Stimulated activated naive B cell treated with anti-CD40 and anti-IgM and Interleukin-4, amounts not matched to agents 10 μg/mL and 1 μg/mL and 100 μg/mL, for 72 hours (primary cell): Measurements from ENCODE around the gene TRIM32.

Experiments used
- ATAC-seq, 2 donors: fragments of 150-1000 bp; cut with Tn5 transposase; replicated peaks; 2 replicates each; pipeline ENCODE4 v1.10.0; 2021; ENCODE audit warnings: moderate library complexity in 1 of 2
- DNase-seq: peaks from one replicate; pipeline ENCODE4 v3.0.0; 2021
- H3K27ac Mint-ChIP-seq: one replicate; pipeline ENCODE4 v1.8.0; 2022; ENCODE audit warnings: mild to moderate bottlenecking, mixed read lengths
- H3K27me3 Mint-ChIP-seq, 2 donors: one replicate each; pipeline ENCODE4 v1.8.0; 2022; ENCODE audit warnings: mixed read lengths in 2 of 2
- H3K36me3 Mint-ChIP-seq, 2 donors: one replicate each; pipeline ENCODE4 v1.8.0; 2022; ENCODE audit warnings: mixed read lengths in 2 of 2, mild to moderate bottlenecking in 1 of 2
- H3K4me1 Mint-ChIP-seq, 2 donors: one replicate each; pipeline ENCODE4 v1.8.0; 2022; ENCODE audit warnings: mixed read lengths in 2 of 2, mild to moderate bottlenecking in 1 of 2
- H3K4me3 Mint-ChIP-seq, 2 donors: one replicate each; pipeline ENCODE4 v1.8.0; 2022; ENCODE audit warnings: mild to moderate bottlenecking in 2 of 2, mixed read lengths in 2 of 2, moderate library complexity in 1 of 2
- H3K9me3 Mint-ChIP-seq, 2 donors: one replicate each; pipeline ENCODE4 v1.8.0; 2022; ENCODE audit warnings: mixed read lengths in 2 of 2, mild to moderate bottlenecking in 1 of 2

The TRIM32 gene

DNA sequence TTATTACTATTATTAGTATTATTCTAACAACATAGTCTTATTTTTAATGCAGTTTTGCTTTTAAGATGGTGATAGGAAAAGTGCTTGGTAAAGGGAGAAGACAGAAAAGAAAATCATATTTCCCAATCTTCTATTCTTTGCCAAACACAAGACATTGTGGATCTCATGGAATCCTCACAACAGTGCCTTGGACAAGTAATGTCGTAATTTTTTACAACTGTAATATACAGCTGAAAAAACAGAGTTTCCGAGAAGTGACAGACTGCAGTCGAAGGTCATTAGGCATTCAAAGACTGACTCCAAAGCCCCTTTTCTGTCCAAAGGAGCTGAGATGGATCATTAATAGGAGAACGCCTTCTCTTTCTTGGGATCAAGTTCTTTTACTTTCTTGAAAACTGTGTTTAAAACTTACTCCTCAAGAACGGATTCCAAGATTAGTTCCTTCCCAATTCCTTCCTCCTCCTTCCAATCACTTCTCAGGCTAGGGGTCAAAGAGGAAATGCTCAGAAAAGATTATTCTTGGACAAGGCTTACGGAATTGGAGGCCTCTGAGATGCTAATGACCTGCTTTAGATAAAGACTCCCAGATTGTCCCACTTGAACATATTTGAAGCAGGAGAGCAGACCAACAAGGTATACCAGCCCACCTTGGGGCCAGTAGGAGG is 24.3 kb upstream of the TRIM32 start:
- Mint-ChIP-seq H3K27ac (no peak overlapping the region), H3K4me3 (no peak overlapping the region), H3K36me3 (no peaks in the 10 kb centered on the region), H3K27me3 (peaks cover 0 to 8% of the 10 kb centered on the region in 2 donors), H3K9me3 (no peaks in the 10 kb centered on the region), H3K4me1 (no peaks in the 10 kb centered on the region)
- no peak for ATAC-seq
- DNase-seq: no peak

DNA sequence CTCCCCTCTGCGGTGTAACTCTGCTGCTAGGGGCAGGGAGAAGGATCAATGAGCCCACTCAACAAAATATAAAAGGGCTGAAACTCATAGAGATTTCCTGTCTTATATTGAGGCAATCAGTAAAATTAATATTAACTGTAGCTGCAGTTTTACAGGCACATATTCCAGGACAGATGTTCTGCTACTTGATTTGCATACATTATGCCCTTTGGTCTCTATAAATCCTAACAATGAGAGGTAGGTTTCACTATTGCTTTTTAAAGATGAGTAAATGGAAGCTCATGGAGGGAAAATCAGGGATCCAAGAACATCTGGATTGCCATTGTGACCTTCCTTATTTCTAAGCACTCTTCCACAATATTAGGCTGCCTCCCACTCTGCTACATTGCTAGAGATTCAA is 23.5 kb upstream of the TRIM32 start:
- DNase-seq: no peak
- Mint-ChIP-seq H3K4me3 (no peak overlapping the region), H3K36me3 (no peaks in the 10 kb centered on the region), H3K9me3 (no peaks in the 10 kb centered on the region), H3K4me1 (no peaks in the 10 kb centered on the region), H3K27me3 (peaks cover 0 to 8% of the 10 kb centered on the region in 2 donors), H3K27ac (no peak overlapping the region)
- ATAC-seq: no peak

DNA sequence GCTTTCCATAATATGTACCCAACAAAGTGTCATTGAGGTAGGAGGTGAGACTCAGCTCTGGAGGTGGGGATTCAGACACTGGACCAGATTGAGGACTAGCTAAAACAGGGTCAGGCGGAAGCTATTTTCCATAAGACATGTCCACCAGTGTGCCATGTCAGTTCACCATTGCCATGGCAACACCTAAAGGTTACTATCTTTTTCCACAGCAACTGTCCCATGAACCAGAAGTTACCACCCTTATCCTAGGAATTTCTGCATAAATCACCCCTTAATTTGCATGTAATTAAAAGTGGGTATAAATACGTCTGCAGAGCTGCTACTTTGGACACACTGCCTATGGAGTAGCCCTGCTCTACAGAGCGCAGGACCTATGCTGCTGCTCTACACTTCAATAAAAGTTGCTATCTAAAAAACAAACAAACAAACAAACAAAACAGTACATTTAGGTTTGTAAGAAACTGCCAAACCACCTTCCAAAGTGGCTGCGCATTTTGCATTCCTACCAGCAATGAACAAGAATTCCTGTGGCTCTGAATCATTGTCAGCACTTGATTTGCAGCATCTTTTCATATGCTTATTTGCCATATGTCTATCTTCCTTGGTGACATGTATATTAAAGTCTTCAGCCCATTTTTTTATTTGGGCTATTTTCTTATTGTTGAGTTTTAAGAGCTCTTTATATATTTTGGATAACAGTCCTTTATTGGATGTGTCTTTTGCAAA is 18.0 kb upstream of the TRIM32 start:
- H3K36me3 Mint-ChIP-seq: peaks cover 9 to 13% of the 10 kb centered on the region in 2 donors

DNA sequence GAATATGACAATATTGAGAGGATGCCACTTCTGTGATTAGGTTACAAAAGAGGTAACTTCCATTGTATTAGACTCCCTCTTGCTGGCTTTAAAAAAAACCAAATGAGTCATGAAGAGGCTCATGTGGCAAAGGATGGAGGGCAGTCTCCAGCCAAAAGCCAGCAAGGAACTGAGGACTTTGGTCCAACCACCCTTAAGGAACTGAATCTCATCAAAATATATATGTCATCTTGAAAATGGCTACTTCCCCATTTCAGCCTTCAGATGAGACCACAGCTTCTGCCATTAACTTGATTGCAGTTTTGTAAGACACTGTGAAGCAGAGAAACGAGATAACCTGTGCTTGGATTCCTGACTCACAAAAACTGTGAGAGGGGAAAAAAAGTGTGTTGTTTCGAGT is 15.5 kb upstream of the TRIM32 start:
- Mint-ChIP-seq H3K4me3 (no peak overlapping the region), H3K27me3 (peaks cover 4 to 7% of the 10 kb centered on the region in 2 donors), H3K27ac (no peak overlapping the region), H3K9me3 (peaks cover 15 to 21% of the 10 kb centered on the region in 2 donors), H3K36me3 (peaks cover 9 to 25% of the 10 kb centered on the region in 2 donors), H3K4me1 (no peaks in the 10 kb centered on the region)
- ATAC-seq (peak; percentile 77 to 82), DNase-seq (peak; percentile 5)

More for the DNA sequence above, 18.0 kb upstream of the TRIM32 start:
- Mint-ChIP-seq H3K27ac (no peak overlapping the region), H3K9me3 (peaks cover 11 to 16% of the 10 kb centered on the region in 2 donors), H3K27me3 (peaks cover 0 to 4% of the 10 kb centered on the region in 2 donors), H3K4me3 (no peak overlapping the region), H3K4me1 (no peaks in the 10 kb centered on the region)
- DNase-seq: no peak
- ATAC-seq: no peak

DNA sequence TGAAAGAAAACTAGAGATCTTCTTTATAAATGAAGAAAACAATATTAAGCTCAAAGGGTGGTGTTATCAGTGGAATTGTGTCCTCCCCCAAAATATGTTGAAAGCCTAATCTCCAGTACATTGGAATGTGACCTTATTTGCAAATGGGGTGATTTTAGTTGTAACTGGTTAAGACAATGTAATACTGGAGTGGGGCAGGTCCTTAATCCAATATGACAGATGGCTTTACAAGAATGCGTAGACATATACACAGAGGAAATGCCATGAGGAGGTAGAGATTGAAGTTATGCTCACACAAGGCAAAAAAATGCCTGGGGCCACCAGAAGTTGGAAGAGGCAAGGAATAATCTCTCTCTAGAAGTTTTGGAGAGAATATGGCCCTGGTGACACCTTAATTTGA is 13.7 kb upstream of the TRIM32 start:
- Mint-ChIP-seq H3K4me3 (no peak overlapping the region), H3K36me3 (peaks cover 9 to 25% of the 10 kb centered on the region in 2 donors), H3K4me1 (no peaks in the 10 kb centered on the region), H3K27ac (no peak overlapping the region), H3K9me3 (peaks cover 15 to 21% of the 10 kb centered on the region in 2 donors), H3K27me3 (peaks cover 7 to 11% of the 10 kb centered on the region in 2 donors)
- ATAC-seq (no peak), DNase-seq (no peak)

DNA sequence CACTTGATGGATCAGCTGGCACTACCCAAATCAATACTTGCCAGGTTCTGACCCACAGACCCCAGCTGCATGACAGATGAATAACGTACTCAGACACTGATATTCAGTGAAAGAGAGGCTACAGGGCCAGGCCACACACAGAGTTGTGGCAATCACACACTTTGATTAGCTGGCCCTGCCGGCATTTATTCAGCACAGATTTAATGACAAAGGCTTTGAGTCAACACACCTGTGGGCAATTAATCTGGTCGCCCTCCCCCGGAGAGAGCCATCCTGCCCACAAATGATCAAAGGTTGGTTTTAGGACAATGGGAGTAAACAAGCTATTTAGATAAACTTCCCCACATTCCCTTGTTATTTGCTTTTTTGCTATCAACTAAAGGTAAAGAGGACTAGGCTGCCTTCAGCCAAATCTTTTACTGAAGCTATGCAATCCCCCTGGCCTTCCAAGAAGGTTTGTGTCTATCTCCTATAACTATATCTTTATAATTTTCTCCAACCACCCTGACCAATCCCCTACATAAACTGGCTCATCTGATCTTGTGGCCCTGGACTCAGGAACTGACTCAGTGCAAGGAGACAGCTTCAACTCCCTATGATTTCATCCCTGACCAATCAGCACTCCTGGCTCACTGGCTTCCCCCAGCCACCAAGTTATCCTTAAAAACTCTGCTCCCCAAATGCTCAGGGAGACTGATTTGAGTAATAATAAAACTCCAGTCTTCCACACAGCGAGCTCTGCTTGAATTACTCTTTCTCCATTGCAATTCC is 12.7 kb upstream of the TRIM32 start:
- H3K4me1 Mint-ChIP-seq: no peaks in the 10 kb centered on the region
- H3K36me3 Mint-ChIP-seq: peaks cover 9 to 25% of the 10 kb centered on the region in 2 donors
- no peak overlapping the region for H3K4me3 Mint-ChIP-seq
- H3K27me3 Mint-ChIP-seq: peaks cover 7 to 12% of the 10 kb centered on the region in 2 donors
- no peak for DNase-seq
- H3K9me3 Mint-ChIP-seq: peaks cover 15 to 21% of the 10 kb centered on the region in 2 donors
- H3K27ac Mint-ChIP-seq: no peak overlapping the region
- no peak for ATAC-seq

DNA sequence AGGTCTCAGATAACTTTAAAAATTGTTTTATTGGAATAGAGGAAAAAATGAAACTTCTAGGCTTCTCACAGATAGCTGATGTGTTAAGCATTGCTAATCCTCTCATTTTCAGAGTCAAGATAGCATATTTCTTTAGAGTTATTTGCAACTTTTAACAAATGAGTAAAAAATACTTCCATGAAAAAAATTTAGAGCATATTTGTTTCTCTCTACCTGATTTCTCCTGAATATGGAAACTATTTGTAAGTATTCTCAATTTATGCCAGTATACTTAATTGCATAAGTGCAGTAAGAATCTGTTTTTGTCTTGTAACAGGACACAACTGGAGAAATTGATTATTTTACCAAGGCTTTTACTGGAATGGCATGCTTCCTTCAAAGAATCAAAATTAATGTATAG is 3.6 kb upstream of the TRIM32 start:
- peaks cover 2 to 3% of the 10 kb centered on the region in 2 donors for H3K9me3 Mint-ChIP-seq
- peaks cover 18 to 23% of the 10 kb centered on the region in 2 donors for H3K4me1 Mint-ChIP-seq
- peaks cover 3 to 11% of the 10 kb centered on the region in 2 donors for H3K27me3 Mint-ChIP-seq
- no peak overlapping the region for H3K27ac Mint-ChIP-seq
- H3K36me3 Mint-ChIP-seq: peaks cover 4 to 6% of the 10 kb centered on the region in 2 donors
- DNase-seq (no peak), ATAC-seq (no peak)
- no peak overlapping the region for H3K4me3 Mint-ChIP-seq

DNA sequence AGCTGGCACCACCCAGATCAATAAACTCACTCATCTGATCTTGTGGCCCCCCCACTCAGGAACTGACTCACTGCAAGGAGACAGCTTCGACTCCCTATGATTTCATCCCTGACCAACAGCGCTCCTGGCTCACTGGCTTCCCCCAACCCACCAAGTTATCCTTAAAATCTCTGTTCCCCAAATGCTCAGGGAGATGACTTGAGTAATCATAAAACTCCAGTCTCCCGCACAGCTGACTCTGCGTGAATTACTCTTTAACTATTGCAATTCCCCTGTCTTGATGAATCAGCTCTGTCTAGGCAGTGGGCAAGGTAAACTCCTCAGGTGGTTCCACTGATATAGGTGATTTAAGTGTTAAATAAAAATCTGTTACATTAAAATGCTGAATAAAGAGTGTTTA is 1.9 kb upstream of the TRIM32 start:
- H3K36me3 Mint-ChIP-seq: peaks cover 4 to 6% of the 10 kb centered on the region in 2 donors
- peaks cover 28 to 36% of the 10 kb centered on the region in 2 donors for H3K4me1 Mint-ChIP-seq
- no peak for ATAC-seq
- DNase-seq: no peak
- H3K4me3 Mint-ChIP-seq: no peak overlapping the region
- H3K9me3 Mint-ChIP-seq: peaks cover 2 to 3% of the 10 kb centered on the region in 2 donors
- no peak overlapping the region for H3K27ac Mint-ChIP-seq
- H3K27me3 Mint-ChIP-seq: peaks cover 3 to 6% of the 10 kb centered on the region in 2 donors

DNA sequence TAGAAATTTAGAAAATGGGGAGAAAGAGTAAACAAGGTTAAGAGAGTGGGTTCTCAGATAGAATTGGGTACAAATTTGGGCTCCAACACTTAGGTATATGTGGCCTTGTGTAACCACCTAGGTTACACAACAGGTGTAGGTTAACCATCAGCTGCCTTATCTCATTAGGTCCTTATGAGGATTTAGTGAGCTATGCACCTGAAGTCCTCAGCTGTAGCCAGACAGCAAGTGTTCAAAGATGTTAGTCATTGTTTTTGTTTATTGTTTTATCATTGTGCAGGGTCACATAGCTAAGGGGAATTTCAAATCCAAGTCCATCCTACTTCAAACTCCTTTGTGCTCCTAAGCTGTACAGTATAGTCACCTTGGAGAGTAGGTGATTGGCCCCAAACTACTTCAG is 970 bp upstream of the TRIM32 start:
- Mint-ChIP-seq H3K4me1 (peaks cover 28 to 39% of the 10 kb centered on the region in 2 donors), H3K36me3 (peaks cover 4 to 6% of the 10 kb centered on the region in 2 donors), H3K4me3 (peak overlapping the region; percentile 87 to 88), H3K27ac (no peak overlapping the region), H3K9me3 (peaks cover 2 to 3% of the 10 kb centered on the region in 2 donors), H3K27me3 (peaks cover 3 to 6% of the 10 kb centered on the region in 2 donors)
- DNase-seq: no peak
- no peak for ATAC-seq

DNA sequence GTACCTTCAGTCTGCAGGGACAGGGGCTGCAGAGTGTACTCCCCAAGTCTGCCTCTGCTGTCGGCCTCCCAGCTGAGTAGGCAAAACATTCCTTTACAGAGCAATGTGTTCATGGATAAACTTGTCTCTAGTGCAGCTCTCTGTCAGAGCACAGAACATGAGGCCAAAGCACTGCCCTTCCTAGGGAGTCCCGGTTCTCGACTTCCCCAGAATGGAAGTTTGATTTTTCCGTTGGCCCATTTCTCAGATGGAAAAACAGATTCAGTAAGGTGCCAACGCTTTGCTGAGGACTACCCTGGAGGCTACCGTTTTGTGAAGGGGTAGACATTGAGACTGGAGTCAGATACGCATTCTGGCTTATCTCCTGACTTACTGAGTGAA is 422 bp upstream of the TRIM32 start:
- peak overlapping the region; percentile 87 to 88 for H3K4me3 Mint-ChIP-seq
- peak overlapping the region; percentile 81 for H3K27ac Mint-ChIP-seq
- H3K9me3 Mint-ChIP-seq: peaks cover 2 to 3% of the 10 kb centered on the region in 2 donors
- H3K27me3 Mint-ChIP-seq: peaks cover 3 to 6% of the 10 kb centered on the region in 2 donors
- ATAC-seq: peak; percentile 45 to 48
- H3K36me3 Mint-ChIP-seq: peaks cover 4 to 6% of the 10 kb centered on the region in 2 donors
- H3K4me1 Mint-ChIP-seq: peaks cover 30 to 44% of the 10 kb centered on the region in 2 donors
- peak; percentile 3 for DNase-seq

DNA sequence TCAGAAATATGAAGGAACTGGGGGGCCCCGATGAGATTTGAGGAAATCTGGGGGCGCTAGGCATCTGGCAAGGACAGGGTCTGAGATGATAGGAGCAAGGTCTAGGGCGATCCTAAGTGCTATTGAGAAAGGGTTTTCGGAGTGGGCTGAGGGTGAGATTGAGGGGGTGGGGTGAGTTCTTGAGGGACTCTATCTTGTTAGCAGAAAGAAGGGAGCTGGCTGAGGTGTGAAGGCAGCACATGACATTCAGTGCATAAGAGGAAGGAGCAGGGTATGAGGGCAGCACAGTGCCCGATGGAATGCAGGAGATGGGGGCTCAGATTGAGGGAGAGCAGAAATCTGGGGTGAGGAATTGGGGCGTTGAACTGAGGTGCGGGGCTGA is 640 bp downstream of the TRIM32 start:
- DNase-seq (no peak), ATAC-seq (no peak)
- peaks cover 2 to 3% of the 10 kb centered on the region in 2 donors for H3K9me3 Mint-ChIP-seq
- peaks cover 3 to 6% of the 10 kb centered on the region in 2 donors for H3K27me3 Mint-ChIP-seq
- peaks cover 38 to 55% of the 10 kb centered on the region in 2 donors for H3K4me1 Mint-ChIP-seq
- peak overlapping the region; percentile 81 for H3K27ac Mint-ChIP-seq
- peak overlapping the region; percentile 87 to 88 for H3K4me3 Mint-ChIP-seq
- peaks cover 4 to 6% of the 10 kb centered on the region in 2 donors for H3K36me3 Mint-ChIP-seq

DNA sequence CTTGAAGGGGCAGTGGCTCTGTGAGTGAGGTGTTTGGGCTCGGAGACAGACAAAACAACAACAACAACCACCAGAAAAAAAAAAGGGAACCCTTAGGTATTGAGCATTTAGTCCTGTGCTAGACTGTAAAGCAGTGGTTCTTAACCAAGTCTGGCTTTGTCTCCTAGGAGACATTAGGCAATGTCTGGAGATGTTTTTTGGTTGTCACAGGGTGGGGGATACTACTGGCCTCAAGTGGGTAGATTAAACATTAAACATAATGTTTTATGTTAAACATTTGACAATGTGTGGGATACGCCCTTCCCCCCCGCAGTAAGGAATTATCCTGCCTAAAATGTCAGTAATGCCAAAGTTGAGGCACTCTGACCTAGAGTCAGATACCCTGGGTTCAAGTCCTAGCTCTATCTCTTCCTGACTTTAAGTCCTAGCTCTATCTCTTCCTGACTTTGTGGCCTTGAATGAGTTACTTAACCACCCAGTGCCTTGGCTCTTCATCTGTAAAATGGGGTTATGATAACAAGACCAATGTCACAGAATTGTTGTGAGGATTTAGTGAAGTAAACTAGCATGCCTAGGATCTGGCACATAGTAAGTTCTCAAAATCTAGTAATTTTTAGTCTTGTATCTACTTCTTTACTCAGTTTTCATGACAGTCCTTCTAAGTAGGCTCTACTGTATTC is 1.8 kb downstream of the TRIM32 start:
- no peak overlapping the region for H3K27ac Mint-ChIP-seq
- no peak for DNase-seq
- peaks cover 41 to 55% of the 10 kb centered on the region in 2 donors for H3K4me1 Mint-ChIP-seq
- peaks cover 3 to 6% of the 10 kb centered on the region in 2 donors for H3K27me3 Mint-ChIP-seq
- peaks cover 4 to 6% of the 10 kb centered on the region in 2 donors for H3K36me3 Mint-ChIP-seq
- ATAC-seq: no peak
- H3K9me3 Mint-ChIP-seq: peaks cover 2 to 3% of the 10 kb centered on the region in 2 donors
- no peak overlapping the region for H3K4me3 Mint-ChIP-seq

DNA sequence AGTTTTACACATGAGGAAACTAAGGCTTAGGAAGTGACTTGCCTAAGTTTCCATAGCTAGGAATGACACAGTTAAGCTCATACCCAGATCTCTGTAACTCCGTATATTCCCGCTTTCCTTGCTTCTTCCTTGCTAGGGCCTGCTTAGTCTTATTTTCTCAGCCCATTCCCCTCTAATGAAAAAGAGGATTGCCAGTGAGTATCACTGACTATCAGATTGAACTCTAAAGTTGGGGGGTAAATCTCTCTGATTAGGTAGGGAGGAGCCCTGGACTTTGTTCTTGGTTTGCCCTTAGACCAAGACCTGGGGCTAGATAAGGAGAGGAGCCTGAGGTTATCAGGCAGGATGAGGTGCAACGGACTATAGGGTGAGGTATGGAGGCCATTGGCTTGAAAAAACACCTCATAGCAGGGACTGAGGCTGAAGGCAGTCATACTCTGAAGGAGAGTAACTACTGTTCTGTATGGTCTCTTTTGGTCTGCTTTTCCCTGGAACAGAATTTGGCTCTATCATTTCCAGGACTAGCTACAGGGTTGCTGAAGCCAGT is 2.5 kb downstream of the TRIM32 start:
- DNase-seq (no peak), ATAC-seq (no peak)
- Mint-ChIP-seq H3K4me3 (no peak overlapping the region), H3K36me3 (peaks cover 2 to 3% of the 10 kb centered on the region in 2 donors), H3K9me3 (peaks cover 1 to 2% of the 10 kb centered on the region in 2 donors), H3K27ac (no peak overlapping the region), H3K27me3 (peaks cover 2 to 3% of the 10 kb centered on the region in 2 donors), H3K4me1 (peaks cover 41 to 55% of the 10 kb centered on the region in 2 donors)
